ENCODE results near the gene UBIAD1. TPM values are rescaled to one million over a fixed set of nuclear protein-coding genes. Genes with fewer than 3 reads are reported as not detected.
"Not testable (repeated sequence)": the region's sequence is repeated elsewhere in the genome, so short reads cannot be mapped to it uniquely, and the experiment has no call there.

Gene UBIAD1
- total RNA-seq, 6 experiments from 2014 or later = 12.8 to 18.3 (median 13.8) TPM

- TF ChIP-seq CTCF (IDR thresholded peaks at IDR 0.05) = no peak
- H3K36me3 Mint-ChIP-seq (ENCODE audit: low read depth) = peaks cover 7% of the 10 kb centered on the region; the same call in 1 of the 2 replicates
- H3K9me3 Mint-ChIP-seq = no peaks in the 10 kb centered on the region
- H3K27ac Mint-ChIP-seq = no peak overlapping the region
- no peak for DNase-seq
- no peak overlapping the region for H3K4me3 Mint-ChIP-seq
- H3K27me3 Mint-ChIP-seq (ENCODE audit: insufficient read depth) = peaks cover 4% of the 10 kb centered on the region; the same call in 1 of the 2 replicates
- H3K4me1 Mint-ChIP-seq (ENCODE audit: low read depth) = no peaks in the 10 kb centered on the region
Observed at GRCh38 chr1:11298390-11299224, 25.6 kb downstream of the UBIAD1 start.

- Mint-ChIP-seq H3K27me3 (ENCODE audit: insufficient read depth) (peaks cover 4% of the 10 kb centered on the region; the same call in 1 of the 2 replicates), H3K9me3 (no peaks in the 10 kb centered on the region), H3K4me1 (ENCODE audit: low read depth) (no peaks in the 10 kb centered on the region), H3K27ac (no peak overlapping the region), H3K36me3 (ENCODE audit: low read depth) (peaks cover 7% of the 10 kb centered on the region; the same call in 1 of the 2 replicates), H3K4me3 (no peak overlapping the region)
- DNase-seq = no peak
- no peak for TF ChIP-seq CTCF (IDR thresholded peaks at IDR 0.05)
Observed at GRCh38 chr1:11299225-11299574, 26.2 kb downstream of the UBIAD1 start.

DNA sequence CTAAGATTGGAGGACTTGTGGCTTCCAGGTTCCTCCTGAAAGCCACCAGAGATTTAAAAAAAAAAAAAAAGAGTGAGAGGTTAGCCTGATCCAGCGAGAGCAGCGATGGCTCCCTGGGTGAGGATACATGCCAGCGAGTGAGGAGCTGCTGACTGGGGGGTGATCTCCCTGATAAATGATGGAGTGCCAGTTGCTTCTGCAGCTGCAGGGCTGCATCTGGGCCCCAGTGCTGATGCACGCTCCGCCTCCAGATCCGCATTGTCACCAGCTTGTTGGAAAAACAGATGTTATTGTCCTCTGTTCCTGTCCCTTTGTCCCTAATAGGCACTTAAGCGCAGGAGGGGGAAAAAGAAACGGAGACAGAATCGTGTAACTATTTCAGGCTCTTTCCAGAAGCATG lies 28.6 kb downstream of the UBIAD1 start:
- Mint-ChIP-seq H3K9me3 (no peaks in the 10 kb centered on the region), H3K27ac (no peak overlapping the region), H3K36me3 (ENCODE audit: low read depth) (no peaks in the 10 kb centered on the region), H3K27me3 (ENCODE audit: insufficient read depth) (peaks cover 4% of the 10 kb centered on the region), H3K4me3 (no peak overlapping the region), H3K4me1 (ENCODE audit: low read depth) (no peaks in the 10 kb centered on the region)
- no peak for DNase-seq
- TF ChIP-seq CTCF (IDR thresholded peaks at IDR 0.05) = no peak

GRCh38 chr1:11302366-11302765 lies 29.4 kb downstream of the UBIAD1 start:
- no peak overlapping the region for H3K27ac Mint-ChIP-seq
- H3K27me3 Mint-ChIP-seq (ENCODE audit: insufficient read depth) = peaks cover 9% of the 10 kb centered on the region
- H3K4me3 Mint-ChIP-seq = no peak overlapping the region
- no peaks in the 10 kb centered on the region for H3K4me1 Mint-ChIP-seq (ENCODE audit: low read depth)
- H3K9me3 Mint-ChIP-seq = no peaks in the 10 kb centered on the region; the same call in 1 of the 2 replicates
- no peaks in the 10 kb centered on the region for H3K36me3 Mint-ChIP-seq (ENCODE audit: low read depth)
- no peak for TF ChIP-seq CTCF (IDR thresholded peaks at IDR 0.05)
- DNase-seq = no peak

GRCh38 chr1:11305516-11305915 lies 32.5 kb downstream of the UBIAD1 start:
- not testable (repeated sequence) for H3K27ac Mint-ChIP-seq; H3K36me3 Mint-ChIP-seq (ENCODE audit: low read depth); H3K9me3 Mint-ChIP-seq; H3K4me1 Mint-ChIP-seq (ENCODE audit: low read depth); DNase-seq; H3K4me3 Mint-ChIP-seq
- H3K27me3 Mint-ChIP-seq (ENCODE audit: insufficient read depth) = peaks cover 22% of the 10 kb centered on the region

GRCh38 chr1:11307852-11308251 lies 34.9 kb downstream of the UBIAD1 start:
- peak; percentile 37 for DNase-seq
- H3K27me3 Mint-ChIP-seq (ENCODE audit: insufficient read depth) = peaks cover 29% of the 10 kb centered on the region
- H3K36me3 Mint-ChIP-seq (ENCODE audit: low read depth) = no peaks in the 10 kb centered on the region
- H3K4me1 Mint-ChIP-seq (ENCODE audit: low read depth) = no peaks in the 10 kb centered on the region
- no peak overlapping the region for H3K27ac Mint-ChIP-seq
- no peak overlapping the region for H3K4me3 Mint-ChIP-seq
- H3K9me3 Mint-ChIP-seq = no peaks in the 10 kb centered on the region; the same call in 1 of the 2 replicates
- TF ChIP-seq CTCF (IDR thresholded peaks at IDR 0.05) = no peak

Measured in HFFc6 (cell line).